Measurements from ENCODE around the gene SUDS3.

SUDS3 gene

DNA sequence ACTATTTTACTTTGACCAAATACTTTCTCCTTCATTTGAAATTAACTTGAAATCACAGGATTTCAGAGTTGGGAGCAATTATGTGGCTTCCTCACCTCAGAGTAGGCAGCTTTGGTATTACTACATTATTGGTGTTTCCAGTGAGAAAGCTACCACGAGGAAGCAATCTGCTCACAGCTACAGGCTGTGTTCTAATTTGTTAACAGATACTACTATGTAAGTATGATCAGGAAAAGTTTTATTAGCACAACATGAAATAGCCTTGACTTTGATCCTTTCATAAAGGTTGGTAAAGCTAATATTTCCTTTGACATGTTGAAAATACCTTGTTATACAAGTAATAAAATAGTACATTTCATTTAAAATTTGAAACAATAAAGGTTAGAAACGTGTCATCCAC lies 34.3 kb upstream of the SUDS3 start:
- intact Hi-C loops (cut with DNase I; ENCODE audit: low total_unique reads): no loop called here
- Histone ChIP-seq H3K9me3 (no peaks in the 10 kb centered on the region), H3K27ac (no peak overlapping the region), H3K27me3 (no peaks in the 10 kb centered on the region), H3K4me3 (no peak overlapping the region), H3K36me3 (no peaks in the 10 kb centered on the region), H3K4me1 (no peaks in the 10 kb centered on the region)
- no peak for TF ChIP-seq CTCF (IDR thresholded peaks at IDR 0.05)
- DNase-seq: no peak

- no peaks in the 10 kb centered on the region for H3K4me1 ChIP-seq
- H3K36me3 ChIP-seq: no peaks in the 10 kb centered on the region
- no peak for TF ChIP-seq CTCF (IDR thresholded peaks at IDR 0.05)
- no peaks in the 10 kb centered on the region for H3K27me3 ChIP-seq
- no peak overlapping the region for H3K27ac ChIP-seq
- H3K9me3 ChIP-seq: no peaks in the 10 kb centered on the region
- intact Hi-C loops (cut with DNase I; ENCODE audit: low total_unique reads): no loop called here
- DNase-seq: no peak
- H3K4me3 ChIP-seq: no peak overlapping the region
These were observed 31.5 kb upstream of the SUDS3 start for GRCh38 chr12:118344829-118345228.

DNA sequence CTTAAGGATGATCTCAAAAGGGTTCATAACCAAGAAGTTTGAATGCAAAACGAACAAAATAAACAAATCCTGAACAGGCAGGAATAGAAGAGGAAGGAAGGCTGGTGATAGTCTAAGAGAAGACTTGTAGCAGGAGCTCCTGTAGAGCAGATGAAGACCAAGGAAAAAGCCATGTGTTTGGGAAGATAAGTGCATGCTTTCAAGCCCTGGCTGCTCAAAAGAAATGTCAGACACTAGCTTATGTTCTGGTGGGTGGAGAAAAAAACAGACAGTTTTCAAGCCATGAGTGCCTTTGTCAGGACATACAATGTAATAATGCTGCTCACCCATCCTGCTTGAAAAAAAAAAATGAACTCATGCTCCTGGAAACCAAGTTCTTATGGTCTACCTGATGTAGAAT lies 31.0 kb upstream of the SUDS3 start:
- Histone ChIP-seq H3K9me3 (no peaks in the 10 kb centered on the region), H3K36me3 (no peaks in the 10 kb centered on the region), H3K27me3 (no peaks in the 10 kb centered on the region), H3K4me3 (no peak overlapping the region), H3K27ac (no peak overlapping the region), H3K4me1 (no peaks in the 10 kb centered on the region)
- TF ChIP-seq CTCF (IDR thresholded peaks at IDR 0.05): no peak
- intact Hi-C loops (cut with DNase I; ENCODE audit: low total_unique reads): no loop called here
- DNase-seq: no peak

GRCh38 chr12:118346895-118347294 lies 29.5 kb upstream of the SUDS3 start:
- Histone ChIP-seq H3K4me1 (no peaks in the 10 kb centered on the region), H3K27ac (no peak overlapping the region), H3K4me3 (no peak overlapping the region), H3K27me3 (no peaks in the 10 kb centered on the region), H3K9me3 (no peaks in the 10 kb centered on the region), H3K36me3 (no peaks in the 10 kb centered on the region)
- intact Hi-C loops (cut with DNase I; ENCODE audit: low total_unique reads): no loop called here
- DNase-seq: no peak
- TF ChIP-seq CTCF (IDR thresholded peaks at IDR 0.05): no peak

- Histone ChIP-seq H3K4me3 (no peak overlapping the region), H3K27me3 (no peaks in the 10 kb centered on the region), H3K4me1 (no peaks in the 10 kb centered on the region), H3K27ac (no peak overlapping the region), H3K36me3 (no peaks in the 10 kb centered on the region), H3K9me3 (no peaks in the 10 kb centered on the region)
- intact Hi-C loops (cut with DNase I; ENCODE audit: low total_unique reads): no loop called here
- no peak for DNase-seq
- no peak for TF ChIP-seq CTCF (IDR thresholded peaks at IDR 0.05)
These were observed 28.4 kb upstream of the SUDS3 start for GRCh38 chr12:118347916-118348315.

GRCh38 chr12:118350908-118351559 lies 25.3 kb upstream of the SUDS3 start:
- H3K36me3 ChIP-seq: no peaks in the 10 kb centered on the region
- H3K27me3 ChIP-seq: no peaks in the 10 kb centered on the region
- no peak for DNase-seq
- no peaks in the 10 kb centered on the region for H3K4me1 ChIP-seq
- no peaks in the 10 kb centered on the region for H3K9me3 ChIP-seq
- H3K27ac ChIP-seq: no peak overlapping the region
- TF ChIP-seq CTCF (IDR thresholded peaks at IDR 0.05): no peak
- H3K4me3 ChIP-seq: no peak overlapping the region
- intact Hi-C loops (cut with DNase I; ENCODE audit: low total_unique reads): no loop called here

Data from tibial artery (tissue), 4 donors.